Loucy (cell line): ENCODE measurements around the gene TGFBR3L.

Source experiments
- CTCF ChIP-seq: fragments of 200-600 bp; sonication (generic); conservative IDR thresholded peaks from 2 replicates; pipeline ENCODE4 v1.5.1; 2014; ENCODE audit warnings: mild to moderate bottlenecking, antibody characterized with exemption, low read length
- EZH2phosphoT487 ChIP-seq: fragments of 200-600 bp; IDR thresholded peaks from 2 replicates; pipeline ENCODE4 v1.6.1; 2018; ENCODE audit warnings: antibody characterized with exemption, mild to moderate bottlenecking, moderate library complexity, borderline replicate concordance

- no peak for TF ChIP-seq EZH2phosphoT487
- no peak for TF ChIP-seq CTCF
These were observed 32.7 kb upstream of the TGFBR3L start for GRCh38 chr19:7881910-7882309.
